Liver (tissue), 9 donors: ENCODE data around the gene PDLIM5. TPM values are rescaled to one million over a fixed set of nuclear protein-coding genes. Genes with fewer than 3 reads are reported as not detected.

Experiments
- DNase-seq: peaks from one replicate; pipeline ENCODE4 v3.0.0-alpha.2; 2017; ENCODE audit warnings: low spot score
- H3K27ac ChIP-seq, 2 donors: one replicate each; pipeline ENCODE4 v1.7.0; 2013; ENCODE audit warnings: inconsistent platforms in 2 of 2, low read length in 2 of 2, control low read depth in 1 of 2, low read depth in 1 of 2, mild to moderate bottlenecking in 1 of 2
- H3K27me3 ChIP-seq, 4 donors: one replicate each; pipeline versions ENCODE4 v1.6.1 to v1.7.0; 2013; ENCODE audit warnings: low read length in 3 of 4, inconsistent platforms in 1 of 4, mild to moderate bottlenecking in 1 of 4, moderate library complexity in 1 of 4; ENCODE audit not compliant: control insufficient read depth in 4 of 4, insufficient read depth in 4 of 4
- H3K36me3 ChIP-seq, 4 donors: one replicate each; pipeline versions ENCODE4 v1.6.1 to v1.7.0; 2013; ENCODE audit warnings: low read length in 3 of 4, mild to moderate bottlenecking in 3 of 4, low read depth in 1 of 4, moderate library complexity in 1 of 4; ENCODE audit not compliant: control insufficient read depth in 4 of 4, insufficient read depth in 3 of 4
- H3K4me1 ChIP-seq, 4 donors: one replicate each; pipeline versions ENCODE4 v1.6.1 to v1.7.0; 2013; ENCODE audit warnings: low read length in 3 of 4, mild to moderate bottlenecking in 3 of 4, moderate library complexity in 1 of 4; ENCODE audit not compliant: control insufficient read depth in 4 of 4, insufficient read depth in 4 of 4
- H3K4me3 ChIP-seq, 3 donors: one replicate each; pipeline versions ENCODE4 v1.6.1 to v1.7.0; 2013; ENCODE audit warnings: low read length in 3 of 3, control low read depth in 1 of 3, low read depth in 1 of 3, mild to moderate bottlenecking in 1 of 3
- H3K9ac ChIP-seq, 2 donors: one replicate each; pipeline ENCODE4 v1.7.0; 2013; ENCODE audit warnings: low read length in 2 of 2, mild to moderate bottlenecking in 2 of 2, moderate library complexity in 2 of 2, control low read depth in 1 of 2, low read depth in 1 of 2
- H3K9me3 ChIP-seq, 4 donors: one replicate each; pipeline versions ENCODE4 v1.6.1 to v1.7.0; 2013; ENCODE audit warnings: low read length in 3 of 4; ENCODE audit not compliant: control insufficient read depth in 4 of 4
- ATF3 ChIP-seq: IDR thresholded peaks from 2 replicates; pipeline ENCODE4 v1.6.1; 2016; ENCODE audit warnings: antibody characterized with exemption
- CTCF ChIP-seq: fragments of 150-350 bp; IDR thresholded peaks from 2 replicates; pipeline ENCODE4 v1.5.1; 2017; ENCODE audit warnings: improper control_type of control experiment, low read depth, low read length; ENCODE audit not compliant: missing input control
- EGR1 ChIP-seq, 2 donors: IDR thresholded peaks; 2 replicates each; pipeline ENCODE4 v1.6.1; 2016 to 2018; ENCODE audit warnings: antibody characterized with exemption in 2 of 2, low read depth in 2 of 2
- FOXA1 ChIP-seq: IDR thresholded peaks from 2 replicates; pipeline ENCODE4 v1.6.1; 2016; ENCODE audit warnings: antibody characterized with exemption
- FOXA2 ChIP-seq: IDR thresholded peaks from 2 replicates; pipeline ENCODE4 v1.6.1; 2016; ENCODE audit warnings: antibody characterized with exemption
- HNF4A ChIP-seq, 2 donors: conservative IDR thresholded peaks; 2 replicates each; pipeline ENCODE4 v1.6.1; 2016; ENCODE audit warnings: antibody characterized with exemption in 2 of 2, mild to moderate bottlenecking in 2 of 2
- JUND ChIP-seq, 2 donors: IDR thresholded peaks; 2 replicates each; pipeline ENCODE4 v1.6.1; 2016; ENCODE audit warnings: antibody characterized with exemption in 2 of 2
- RAD21 ChIP-seq, 2 donors: IDR thresholded peaks; 2 replicates each; pipeline ENCODE4 v1.6.1; 2016; ENCODE audit warnings: antibody characterized with exemption in 2 of 2, mild to moderate bottlenecking in 2 of 2
- RXRA ChIP-seq, 2 donors: IDR thresholded peaks; 2 replicates each; pipeline ENCODE4 v1.6.1; 2017 to 2018; ENCODE audit warnings: antibody characterized with exemption in 2 of 2, mild to moderate bottlenecking in 1 of 2
- SP1 ChIP-seq: IDR thresholded peaks from 2 replicates; pipeline ENCODE4 v1.6.1; 2018; ENCODE audit warnings: antibody characterized with exemption, mild to moderate bottlenecking
- TAF1 ChIP-seq: conservative IDR thresholded peaks from 2 replicates; pipeline ENCODE4 v1.6.1; 2016; ENCODE audit warnings: antibody characterized with exemption, mild to moderate bottlenecking
- YY1 ChIP-seq: IDR thresholded peaks from 2 replicates; pipeline ENCODE4 v1.6.1; 2016; ENCODE audit warnings: antibody characterized with exemption, mild to moderate bottlenecking
- WGBS: extraction: QIAGEN DNeasy Blood & Tissue Kit; methylation state at CpG from one replicate; pipeline ENCODE4 v1.1.7; 2013; 5-methylcytosine and 5-hydroxymethylcytosine counted together
- polyA plus RNA-seq, 2 donors: library from polyadenylated mRNA; stranded (reverse) in 1 of 2; unstranded in 1 of 2; fragments of 200-250 nt in 1 of 2; fragments of >200 nt in 1 of 2; fragmentation: Nextera tagmentation in 1 of 2; extraction: Ambion mirVana in 1 of 2; gene quantifications; one replicate each; pipeline versions ENCODE4 v1.2.1 to v1.2.3, GENCODE V29; 2013 to 2015
- total RNA-seq, 2 donors: library from RNA; depleted of rRNA; stranded (reverse); fragments of >200 nt; gene quantifications; one replicate each; pipeline ENCODE4 v1.2.3, GENCODE V29; 2014
- TF ChIP-seq, protein P1 (sequence below): IDR thresholded peaks from 2 replicates; pipeline ENCODE4 v1.6.1; 2016; ENCODE audit warnings: antibody characterized with exemption
- TF ChIP-seq, protein P2 (sequence below): IDR thresholded peaks from 2 replicates; pipeline ENCODE4 v1.6.1; 2016; ENCODE audit warnings: antibody characterized with exemption, mild to moderate bottlenecking
- donor health status: healthy.
- donor health status: healthy.
- donor health status: healthy.
- donor health status: healthy.
- donor health status: healthy.

The PDLIM5 gene
- total and polyA plus RNA-seq, 4 donors: 19.1 to 114 (median 67.8) TPM

GRCh38 chr4:94462572-94462971, 10.8 kb downstream of the PDLIM5 start:
- Histone ChIP-seq H3K27me3 (no peaks in the 10 kb centered on the region), H3K36me3 (no peaks in the 10 kb centered on the region), H3K27ac (peak overlapping the region in 1 of 2 donors; percentile 7), H3K9me3 (no peaks in the 10 kb centered on the region), H3K4me3 (no peak overlapping the region), H3K4me1 (peaks cover 8 to 65% (median 45%) of the 10 kb centered on the region in 4 donors), H3K9ac (no peak overlapping the region)
- DNase-seq: no peak
- 28% methylated on average over 1 of the region's 1 CpG for WGBS
- peak; percentile 25 for TF ChIP-seq SP1
- TF ChIP-seq, protein P1, sequence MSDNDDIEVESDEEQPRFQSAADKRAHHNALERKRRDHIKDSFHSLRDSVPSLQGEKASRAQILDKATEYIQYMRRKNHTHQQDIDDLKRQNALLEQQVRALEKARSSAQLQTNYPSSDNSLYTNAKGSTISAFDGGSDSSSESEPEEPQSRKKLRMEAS: no peak
- TF ChIP-seq RAD21 (IDR thresholded peaks at IDR 0.05): peak in 1 of 2 donors; percentile 36
- TF ChIP-seq ATF3: peak; percentile 31
- peak; percentile 37 to 56 for TF ChIP-seq HNF4A (conservative IDR thresholded peaks at IDR 0.05)
- peak in 1 of 2 donors; percentile 30 for TF ChIP-seq JUND (IDR thresholded peaks at IDR 0.05)
- TF ChIP-seq FOXA1: no peak
- no peak for TF ChIP-seq EGR1 (IDR thresholded peaks at IDR 0.05; ENCODE audit: low read depth in 2 of 2)
- peak; percentile 15 to 22 for TF ChIP-seq RXRA (IDR thresholded peaks at IDR 0.05)
- no peak for TF ChIP-seq TAF1

- Histone ChIP-seq H3K27me3 (no peaks in the 10 kb centered on the region), H3K9ac (no peak overlapping the region), H3K4me1 (peaks cover 8 to 56% (median 36%) of the 10 kb centered on the region in 4 donors), H3K9me3 (no peaks in the 10 kb centered on the region), H3K4me3 (no peak overlapping the region), H3K36me3 (no peaks in the 10 kb centered on the region), H3K27ac (no peak overlapping the region)
- no peak for DNase-seq
- TF ChIP-seq RXRA (IDR thresholded peaks at IDR 0.05): no peak
- TF ChIP-seq JUND (IDR thresholded peaks at IDR 0.05): no peak
- 91% methylated on average over 1 of the region's 1 CpG for WGBS
These were observed 12.0 kb downstream of the PDLIM5 start for GRCh38 chr4:94463771-94464170.

DNA sequence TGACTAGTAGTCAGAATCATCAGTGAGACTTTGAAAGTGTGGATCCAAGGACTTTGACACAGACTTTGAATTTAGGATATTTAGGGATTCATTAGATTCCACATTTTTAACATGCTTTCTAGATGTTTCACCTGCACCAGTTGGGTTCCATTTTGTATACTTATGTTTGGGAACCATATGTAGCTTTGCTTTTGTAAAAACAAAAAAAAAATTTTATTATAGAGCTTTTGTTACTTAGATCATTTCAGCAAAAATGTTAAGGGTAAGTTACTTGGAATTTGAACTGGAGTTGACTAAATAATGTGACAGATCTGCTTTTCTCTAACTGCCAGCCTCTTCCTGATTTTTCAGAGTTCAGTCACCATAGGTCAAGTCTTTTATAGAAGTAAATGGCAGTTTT, 14.6 kb downstream of the PDLIM5 start:
- H3K9ac ChIP-seq: no peak overlapping the region
- peaks cover 8 to 40% (median 25%) of the 10 kb centered on the region in 4 donors for H3K4me1 ChIP-seq
- no peak overlapping the region for H3K27ac ChIP-seq
- H3K9me3 ChIP-seq: no peaks in the 10 kb centered on the region
- H3K36me3 ChIP-seq: no peaks in the 10 kb centered on the region
- H3K4me3 ChIP-seq: no peak overlapping the region
- H3K27me3 ChIP-seq: no peaks in the 10 kb centered on the region
- TF ChIP-seq HNF4A (conservative IDR thresholded peaks at IDR 0.05): peak; percentile 2 to 46
- TF ChIP-seq FOXA2: no peak
- no peak for TF ChIP-seq TAF1
- no peak for TF ChIP-seq EGR1 (IDR thresholded peaks at IDR 0.05; ENCODE audit: low read depth in 2 of 2)
- TF ChIP-seq RAD21 (IDR thresholded peaks at IDR 0.05): no peak
- TF ChIP-seq YY1: no peak
- TF ChIP-seq JUND (IDR thresholded peaks at IDR 0.05): no peak
- no peak for DNase-seq

DNA sequence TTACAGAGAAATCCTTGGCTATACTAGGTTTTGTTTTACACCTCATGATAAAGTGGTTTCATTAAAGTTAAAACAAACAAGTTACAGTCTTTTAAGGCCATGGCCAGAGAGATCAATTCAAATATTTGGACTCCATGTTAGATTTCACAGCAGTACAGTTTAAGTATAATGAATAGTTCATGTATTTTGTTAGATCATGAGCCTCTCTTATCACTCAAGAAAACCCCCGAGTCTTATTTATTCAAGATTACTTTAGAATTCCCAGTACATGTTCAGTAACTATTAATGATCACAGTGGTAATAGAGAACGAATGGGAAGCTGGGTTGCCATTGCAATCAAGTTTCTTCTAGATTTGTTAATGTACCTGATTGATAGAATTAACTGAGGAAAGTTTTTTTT, 15.2 kb downstream of the PDLIM5 start:
- no peaks in the 10 kb centered on the region for H3K27me3 ChIP-seq
- 71% methylated on average over 2 of the region's 2 CpGs for WGBS
- H3K9ac ChIP-seq: no peak overlapping the region
- no peak for DNase-seq
- peaks cover 6 to 39% (median 24%) of the 10 kb centered on the region in 4 donors for H3K4me1 ChIP-seq
- TF ChIP-seq, protein P2, sequence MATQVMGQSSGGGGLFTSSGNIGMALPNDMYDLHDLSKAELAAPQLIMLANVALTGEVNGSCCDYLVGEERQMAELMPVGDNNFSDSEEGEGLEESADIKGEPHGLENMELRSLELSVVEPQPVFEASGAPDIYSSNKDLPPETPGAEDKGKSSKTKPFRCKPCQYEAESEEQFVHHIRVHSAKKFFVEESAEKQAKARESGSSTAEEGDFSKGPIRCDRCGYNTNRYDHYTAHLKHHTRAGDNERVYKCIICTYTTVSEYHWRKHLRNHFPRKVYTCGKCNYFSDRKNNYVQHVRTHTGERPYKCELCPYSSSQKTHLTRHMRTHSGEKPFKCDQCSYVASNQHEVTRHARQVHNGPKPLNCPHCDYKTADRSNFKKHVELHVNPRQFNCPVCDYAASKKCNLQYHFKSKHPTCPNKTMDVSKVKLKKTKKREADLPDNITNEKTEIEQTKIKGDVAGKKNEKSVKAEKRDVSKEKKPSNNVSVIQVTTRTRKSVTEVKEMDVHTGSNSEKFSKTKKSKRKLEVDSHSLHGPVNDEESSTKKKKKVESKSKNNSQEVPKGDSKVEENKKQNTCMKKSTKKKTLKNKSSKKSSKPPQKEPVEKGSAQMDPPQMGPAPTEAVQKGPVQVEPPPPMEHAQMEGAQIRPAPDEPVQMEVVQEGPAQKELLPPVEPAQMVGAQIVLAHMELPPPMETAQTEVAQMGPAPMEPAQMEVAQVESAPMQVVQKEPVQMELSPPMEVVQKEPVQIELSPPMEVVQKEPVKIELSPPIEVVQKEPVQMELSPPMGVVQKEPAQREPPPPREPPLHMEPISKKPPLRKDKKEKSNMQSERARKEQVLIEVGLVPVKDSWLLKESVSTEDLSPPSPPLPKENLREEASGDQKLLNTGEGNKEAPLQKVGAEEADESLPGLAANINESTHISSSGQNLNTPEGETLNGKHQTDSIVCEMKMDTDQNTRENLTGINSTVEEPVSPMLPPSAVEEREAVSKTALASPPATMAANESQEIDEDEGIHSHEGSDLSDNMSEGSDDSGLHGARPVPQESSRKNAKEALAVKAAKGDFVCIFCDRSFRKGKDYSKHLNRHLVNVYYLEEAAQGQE: no peak
- TF ChIP-seq CTCF: no peak
- no peak for TF ChIP-seq HNF4A (conservative IDR thresholded peaks at IDR 0.05)
- no peak for TF ChIP-seq TAF1
- no peak for TF ChIP-seq RXRA (IDR thresholded peaks at IDR 0.05)
- TF ChIP-seq, protein P1: no peak
- H3K36me3 ChIP-seq: no peaks in the 10 kb centered on the region
- H3K4me3 ChIP-seq: no peak overlapping the region
- no peaks in the 10 kb centered on the region for H3K9me3 ChIP-seq
- no peak overlapping the region for H3K27ac ChIP-seq
